ENCODE results near the gene NME1.

The NME1 gene

DNA sequence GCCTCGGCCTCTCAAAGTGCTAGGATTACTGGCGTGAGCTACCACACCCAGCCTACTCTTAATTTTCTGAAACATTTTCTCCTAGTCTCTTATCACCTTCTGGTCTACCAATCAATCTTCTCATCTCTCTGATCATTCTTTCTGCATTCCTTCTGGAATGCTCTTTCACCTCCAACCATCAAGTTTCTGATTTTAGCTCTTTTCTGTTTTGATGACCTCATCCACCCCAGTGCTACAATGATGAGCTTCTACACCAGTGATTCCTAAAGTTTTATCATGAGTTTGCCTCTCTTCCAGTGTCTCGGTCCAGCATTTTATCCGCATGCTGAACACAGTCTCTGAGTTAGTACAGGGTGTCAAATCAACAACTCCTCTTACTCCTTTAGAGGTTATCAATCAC lies 44.4 kb downstream of the NME1 start:
- no peak for DNase-seq

DNA sequence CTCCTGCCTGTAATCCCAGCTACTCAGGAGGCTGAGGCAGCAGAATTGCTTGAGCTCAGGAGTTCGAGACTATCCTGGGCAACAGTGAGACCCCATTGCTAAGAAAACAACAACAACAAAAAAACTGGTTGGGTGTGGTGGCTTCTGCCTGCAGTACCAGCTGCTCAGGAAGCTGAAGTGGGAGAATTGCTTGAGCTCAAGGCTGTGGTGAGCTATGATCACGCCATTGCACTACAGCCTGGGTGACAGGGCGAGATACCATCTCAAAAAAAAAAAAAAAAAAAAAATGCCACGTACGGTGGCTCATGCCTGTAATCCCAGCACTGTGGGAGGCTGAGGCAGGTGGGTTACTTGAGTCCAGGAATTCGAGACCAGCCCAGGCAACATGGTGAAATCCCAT lies 46.9 kb downstream of the NME1 start:
- no peak for DNase-seq

DNA sequence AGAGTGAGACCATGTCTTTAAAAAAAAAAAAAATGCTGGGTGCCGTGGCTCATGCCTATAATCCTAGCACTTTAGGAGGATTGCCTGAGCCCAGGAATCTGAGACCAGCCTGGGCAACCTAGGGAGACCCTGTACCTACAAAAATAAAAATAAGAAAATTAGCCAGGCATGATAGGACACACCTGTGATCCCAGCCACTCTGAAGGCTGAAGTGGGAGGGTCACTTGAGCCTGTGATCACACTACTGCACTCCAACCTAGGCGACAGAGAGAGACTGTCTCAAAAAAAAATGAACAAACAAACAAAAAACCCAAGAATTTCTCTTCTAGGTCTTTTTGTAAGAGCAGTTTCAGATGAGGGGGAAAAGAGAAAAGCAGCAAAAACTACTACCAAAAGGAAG lies 47.5 kb downstream of the NME1 start:
- no peak for DNase-seq

DNA sequence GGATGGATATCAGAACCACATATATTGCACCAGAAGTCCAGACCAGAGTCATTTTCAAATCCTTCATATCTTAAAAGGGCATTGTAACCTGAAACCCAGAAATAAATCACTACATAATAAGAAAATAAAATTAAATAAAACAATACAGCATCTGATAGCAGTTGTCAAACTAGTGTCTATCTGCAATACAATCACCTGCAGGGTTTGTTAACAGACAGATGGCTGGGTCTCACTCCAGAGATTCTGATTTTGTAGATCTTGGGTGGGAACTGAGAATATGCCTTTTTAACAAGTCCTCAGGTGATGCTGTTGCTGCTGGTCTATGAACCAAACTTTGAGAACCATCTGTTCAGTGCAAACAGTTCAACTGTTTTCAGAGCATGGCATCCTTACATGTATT lies 50.5 kb downstream of the NME1 start:
- no peak for DNase-seq

All from NCI-H187 (cell line).